Bronchial epithelial cell (primary cell): ENCODE data around the gene GALNT10. TPM values are rescaled to one million over a fixed set of nuclear protein-coding genes. Genes with fewer than 3 reads are reported as not detected.

ENCODE experiments used
- DNase-seq: peaks from one replicate; pipeline ENCODE4 v3.0.0-alpha.2; 2010; ENCODE audit warnings: low read depth
- FAIRE-seq: peaks from 2 replicates; lab custom pipeline; 2011; peaks lifted over from hg19 to GRCh38; lab: Jason Lieb, UNC
- H3K27me3 ChIP-seq: 2 replicates; pipeline ENCODE4 v1.5.1; 2011; ENCODE audit warnings: low read length; ENCODE audit not compliant: control insufficient read depth, insufficient read depth
- H3K36me3 ChIP-seq: 2 replicates; pipeline ENCODE4 v1.5.1; 2011; ENCODE audit warnings: low read length; ENCODE audit not compliant: control insufficient read depth, insufficient read depth
- H3K4me3 ChIP-seq: 2 replicates; pipeline ENCODE4 v1.5.1; 2011; ENCODE audit warnings: mild to moderate bottlenecking, low read depth, low read length, control low read depth
- total RNA-seq: library from RNA; depleted of rRNA; stranded (reverse); fragments of >200 nt; gene quantifications from 2 replicates; pipeline ENCODE4 v1.2.1, GENCODE V29; 2014
- TF ChIP-seq, protein P1 (sequence below): IDR thresholded peaks from 2 replicates; pipeline ENCODE4 v1.5.1; 2011; ENCODE audit warnings: mild to moderate bottlenecking, moderate library complexity, low read length, control low read depth, inconsistent platforms; ENCODE audit not compliant: insufficient read depth, severe bottlenecking

GALNT10 gene, protein sequence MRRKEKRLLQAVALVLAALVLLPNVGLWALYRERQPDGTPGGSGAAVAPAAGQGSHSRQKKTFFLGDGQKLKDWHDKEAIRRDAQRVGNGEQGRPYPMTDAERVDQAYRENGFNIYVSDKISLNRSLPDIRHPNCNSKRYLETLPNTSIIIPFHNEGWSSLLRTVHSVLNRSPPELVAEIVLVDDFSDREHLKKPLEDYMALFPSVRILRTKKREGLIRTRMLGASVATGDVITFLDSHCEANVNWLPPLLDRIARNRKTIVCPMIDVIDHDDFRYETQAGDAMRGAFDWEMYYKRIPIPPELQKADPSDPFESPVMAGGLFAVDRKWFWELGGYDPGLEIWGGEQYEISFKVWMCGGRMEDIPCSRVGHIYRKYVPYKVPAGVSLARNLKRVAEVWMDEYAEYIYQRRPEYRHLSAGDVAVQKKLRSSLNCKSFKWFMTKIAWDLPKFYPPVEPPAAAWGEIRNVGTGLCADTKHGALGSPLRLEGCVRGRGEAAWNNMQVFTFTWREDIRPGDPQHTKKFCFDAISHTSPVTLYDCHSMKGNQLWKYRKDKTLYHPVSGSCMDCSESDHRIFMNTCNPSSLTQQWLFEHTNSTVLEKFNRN
- 3.9 and 6.5 TPM in 2 replicates for total RNA-seq

DNA sequence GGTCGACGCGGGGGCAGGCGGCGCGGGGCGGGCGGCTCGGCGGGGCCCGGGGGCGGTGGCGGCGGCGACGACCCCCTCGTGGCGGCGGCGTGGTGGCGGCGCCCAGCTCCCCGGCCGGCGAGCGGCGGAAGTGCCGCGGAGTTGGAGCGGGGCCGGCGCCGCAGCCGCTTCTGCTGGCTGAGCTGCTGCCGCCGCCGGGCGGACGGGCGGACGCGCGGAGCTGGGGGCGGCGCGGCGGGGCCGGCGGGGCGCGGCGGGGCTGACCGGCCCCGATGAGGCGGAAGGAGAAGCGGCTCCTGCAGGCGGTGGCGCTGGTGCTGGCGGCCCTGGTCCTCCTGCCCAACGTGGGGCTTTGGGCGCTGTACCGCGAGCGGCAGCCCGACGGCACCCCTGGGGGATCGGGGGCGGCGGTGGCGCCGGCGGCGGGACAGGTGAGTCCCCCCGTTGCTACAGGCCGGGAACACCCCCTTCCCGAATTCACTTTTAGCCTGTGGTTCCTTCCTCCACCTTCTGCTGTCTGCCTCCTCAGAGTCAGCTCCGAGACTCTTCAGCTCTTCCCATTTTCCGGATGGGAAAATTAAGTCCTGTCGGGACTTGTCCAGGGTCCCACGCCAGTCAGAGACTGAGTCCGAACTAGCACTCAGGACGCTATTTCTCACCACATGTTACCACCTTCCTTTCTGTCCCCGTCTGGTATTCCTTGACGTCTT lies at the start of gene GALNT10:
Gene GALNT10, plus strand, starts transcription at position 139 of the 710 bp plus-strand sequence. Its CDS starts 134 bp downstream, at position 273.
- TF ChIP-seq, protein P1, sequence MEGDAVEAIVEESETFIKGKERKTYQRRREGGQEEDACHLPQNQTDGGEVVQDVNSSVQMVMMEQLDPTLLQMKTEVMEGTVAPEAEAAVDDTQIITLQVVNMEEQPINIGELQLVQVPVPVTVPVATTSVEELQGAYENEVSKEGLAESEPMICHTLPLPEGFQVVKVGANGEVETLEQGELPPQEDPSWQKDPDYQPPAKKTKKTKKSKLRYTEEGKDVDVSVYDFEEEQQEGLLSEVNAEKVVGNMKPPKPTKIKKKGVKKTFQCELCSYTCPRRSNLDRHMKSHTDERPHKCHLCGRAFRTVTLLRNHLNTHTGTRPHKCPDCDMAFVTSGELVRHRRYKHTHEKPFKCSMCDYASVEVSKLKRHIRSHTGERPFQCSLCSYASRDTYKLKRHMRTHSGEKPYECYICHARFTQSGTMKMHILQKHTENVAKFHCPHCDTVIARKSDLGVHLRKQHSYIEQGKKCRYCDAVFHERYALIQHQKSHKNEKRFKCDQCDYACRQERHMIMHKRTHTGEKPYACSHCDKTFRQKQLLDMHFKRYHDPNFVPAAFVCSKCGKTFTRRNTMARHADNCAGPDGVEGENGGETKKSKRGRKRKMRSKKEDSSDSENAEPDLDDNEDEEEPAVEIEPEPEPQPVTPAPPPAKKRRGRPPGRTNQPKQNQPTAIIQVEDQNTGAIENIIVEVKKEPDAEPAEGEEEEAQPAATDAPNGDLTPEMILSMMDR: no peak
- Histone ChIP-seq H3K4me3 (peak within 1 kb of the TSS; percentile 64), H3K27me3 (peaks cover 5% of the 10 kb centered on the region), H3K36me3 (no peaks in the 10 kb centered on the region)
- DNase-seq (no peak), FAIRE-seq (no peak)

DNA sequence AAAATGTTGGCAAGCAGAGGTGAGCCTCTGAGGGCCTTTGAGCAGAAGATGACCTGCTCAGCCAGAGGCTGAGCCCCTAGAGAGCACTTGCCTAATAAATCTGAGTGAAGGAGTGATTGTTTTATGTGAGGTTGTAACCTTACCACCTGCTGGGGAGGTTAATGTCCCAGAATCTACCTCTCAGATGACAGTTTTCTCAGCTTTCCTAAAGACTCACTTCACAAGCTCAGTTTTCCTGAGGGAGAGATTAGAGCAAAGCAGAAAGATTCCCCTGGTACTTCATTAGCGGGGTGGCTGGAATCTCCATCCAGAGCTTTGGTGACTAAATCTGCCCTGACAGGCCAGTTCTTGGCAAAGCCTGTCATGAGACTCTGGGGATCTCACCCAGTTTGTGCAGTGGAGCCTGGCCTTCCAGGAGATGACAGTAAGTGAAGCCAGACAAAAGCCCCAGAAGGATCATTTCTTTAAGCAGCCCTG lies 48.8 kb upstream of the GALNT10 start:
- no peak for FAIRE-seq
- TF ChIP-seq, protein P1: no peak

DNA sequence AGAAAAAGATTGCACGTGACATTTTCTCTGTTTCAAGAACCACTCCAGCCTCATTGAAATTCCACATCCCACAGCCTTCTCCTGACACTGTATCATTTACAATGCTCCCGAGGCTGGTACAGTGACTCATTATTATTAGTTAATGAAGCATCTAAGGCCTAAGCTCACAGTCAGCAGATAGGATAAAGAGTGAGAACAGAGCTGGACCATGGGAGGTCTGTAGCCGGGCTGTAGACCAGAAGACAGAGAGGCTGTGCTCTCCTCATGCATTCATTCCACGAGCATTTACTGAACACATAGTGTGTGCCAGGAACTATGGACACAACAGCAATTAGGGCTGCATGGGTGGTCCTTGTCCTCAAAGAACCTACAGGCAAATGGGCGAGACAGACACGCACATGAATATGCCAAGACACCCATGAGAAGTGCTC lies 47.3 kb upstream of the GALNT10 start:
- no peaks in the 10 kb centered on the region for H3K36me3 ChIP-seq
- no peak overlapping the region for H3K4me3 ChIP-seq
- no peaks in the 10 kb centered on the region for H3K27me3 ChIP-seq
- no peak for DNase-seq
- TF ChIP-seq, protein P1: no peak
- FAIRE-seq: peak; percentile 28

More for the DNA sequence above, 48.8 kb upstream of the GALNT10 start:
- Histone ChIP-seq H3K4me3 (no peak overlapping the region), H3K36me3 (no peaks in the 10 kb centered on the region), H3K27me3 (no peaks in the 10 kb centered on the region)
- DNase-seq: no peak

DNA sequence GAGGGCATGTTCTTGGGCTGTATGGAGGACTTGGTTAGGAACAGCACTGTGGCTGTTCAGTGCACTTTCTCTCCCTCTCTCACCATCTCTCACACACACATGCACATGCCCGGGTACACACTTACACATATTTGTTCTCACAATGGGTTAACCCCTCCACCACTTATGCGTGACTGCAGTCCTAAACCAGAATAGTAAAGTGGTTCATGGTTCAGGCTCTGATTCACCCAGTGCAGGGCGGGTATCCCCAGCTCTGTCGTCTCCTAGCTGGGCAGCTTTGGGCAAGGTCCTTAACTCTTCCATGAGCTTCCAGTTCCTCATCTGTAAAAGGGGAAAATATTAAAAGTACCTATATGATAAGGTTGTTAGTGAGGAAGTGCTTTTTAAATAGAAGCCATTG lies 45.3 kb upstream of the GALNT10 start:
- TF ChIP-seq, protein P1: no peak
- Histone ChIP-seq H3K36me3 (no peaks in the 10 kb centered on the region), H3K4me3 (no peak overlapping the region), H3K27me3 (no peaks in the 10 kb centered on the region)
- DNase-seq: no peak
- no peak for FAIRE-seq

DNA sequence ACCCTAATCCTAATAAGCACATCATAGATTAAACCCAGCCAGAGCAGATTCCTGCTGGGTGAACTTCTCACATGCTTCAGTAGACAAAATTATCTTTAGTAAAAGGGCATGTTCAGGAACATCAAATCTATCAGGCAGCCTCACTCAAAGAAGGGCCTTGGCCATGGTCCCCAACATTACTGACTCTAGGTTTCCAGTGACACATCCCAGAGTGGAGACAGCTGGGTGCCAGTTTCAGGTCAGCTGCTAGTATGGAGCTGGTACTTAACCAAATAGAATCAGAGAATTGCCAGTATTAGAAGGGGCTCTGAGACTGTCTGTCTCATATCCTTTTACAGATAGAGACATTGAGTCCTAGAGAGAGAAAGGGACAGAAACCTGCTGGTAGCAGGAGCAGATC lies 44.1 kb upstream of the GALNT10 start:
- no peak for FAIRE-seq

More for the DNA sequence above, 44.1 kb upstream of the GALNT10 start:
- H3K27me3 ChIP-seq: no peaks in the 10 kb centered on the region
- DNase-seq: no peak
- H3K36me3 ChIP-seq: no peaks in the 10 kb centered on the region
- H3K4me3 ChIP-seq: no peak overlapping the region
- TF ChIP-seq, protein P1: no peak
